ENCODE data around the gene RBPJL. TPM values are rescaled to one million over a fixed set of nuclear protein-coding genes. Genes with fewer than 3 reads are reported as not detected.

The RBPJL gene
- polyA plus RNA-seq, 1 experiment: not detected

DNA sequence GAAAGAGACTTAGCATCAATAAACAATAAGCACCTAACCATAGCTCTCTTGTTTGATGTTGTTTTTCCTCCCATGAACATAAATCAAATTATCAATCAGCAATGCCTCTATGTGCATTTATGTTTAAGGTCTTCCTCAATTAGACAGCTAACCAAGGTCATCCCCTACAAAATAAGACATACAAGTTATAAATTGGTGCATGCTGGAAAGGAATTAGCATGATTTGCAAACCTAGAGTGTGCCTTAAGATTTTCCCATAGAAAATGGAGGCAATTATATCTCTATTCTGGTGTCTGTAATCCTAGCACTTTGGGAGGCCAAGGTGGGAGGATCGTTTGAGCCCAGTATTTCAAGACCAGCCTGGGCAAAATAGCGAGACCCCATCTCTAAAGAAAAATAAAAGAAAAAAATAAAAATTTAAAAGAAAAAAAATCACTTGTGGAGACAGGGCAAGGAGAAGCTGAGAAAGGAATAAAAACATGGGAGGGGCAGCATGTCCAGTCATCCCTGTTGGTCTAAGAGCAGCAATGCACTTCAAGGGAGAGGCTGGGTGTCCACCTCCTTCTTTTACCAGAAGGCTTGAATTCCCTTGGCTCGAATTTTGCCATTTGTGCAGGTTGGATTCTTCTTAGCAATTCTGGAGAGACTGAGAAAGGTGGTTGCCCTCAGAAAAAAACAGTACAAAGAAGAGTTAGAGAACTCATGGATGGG lies 42.9 kb upstream of the RBPJL start:
- H3K4me3 ChIP-seq (ENCODE audit: low read depth, low read length): no peak overlapping the region
- TF ChIP-seq, protein P1, sequence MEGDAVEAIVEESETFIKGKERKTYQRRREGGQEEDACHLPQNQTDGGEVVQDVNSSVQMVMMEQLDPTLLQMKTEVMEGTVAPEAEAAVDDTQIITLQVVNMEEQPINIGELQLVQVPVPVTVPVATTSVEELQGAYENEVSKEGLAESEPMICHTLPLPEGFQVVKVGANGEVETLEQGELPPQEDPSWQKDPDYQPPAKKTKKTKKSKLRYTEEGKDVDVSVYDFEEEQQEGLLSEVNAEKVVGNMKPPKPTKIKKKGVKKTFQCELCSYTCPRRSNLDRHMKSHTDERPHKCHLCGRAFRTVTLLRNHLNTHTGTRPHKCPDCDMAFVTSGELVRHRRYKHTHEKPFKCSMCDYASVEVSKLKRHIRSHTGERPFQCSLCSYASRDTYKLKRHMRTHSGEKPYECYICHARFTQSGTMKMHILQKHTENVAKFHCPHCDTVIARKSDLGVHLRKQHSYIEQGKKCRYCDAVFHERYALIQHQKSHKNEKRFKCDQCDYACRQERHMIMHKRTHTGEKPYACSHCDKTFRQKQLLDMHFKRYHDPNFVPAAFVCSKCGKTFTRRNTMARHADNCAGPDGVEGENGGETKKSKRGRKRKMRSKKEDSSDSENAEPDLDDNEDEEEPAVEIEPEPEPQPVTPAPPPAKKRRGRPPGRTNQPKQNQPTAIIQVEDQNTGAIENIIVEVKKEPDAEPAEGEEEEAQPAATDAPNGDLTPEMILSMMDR (IDR thresholded peaks at IDR 0.05; ENCODE audit: insufficient read depth, low read depth, low read length): no peak
- no peaks in the 10 kb centered on the region for H3K36me3 ChIP-seq (ENCODE audit: control insufficient read depth, insufficient read depth, low read length)
- peaks cover 6% of the 10 kb centered on the region for H3K27me3 ChIP-seq (ENCODE audit: control insufficient read depth, insufficient read depth, low read length)
- no peak for DNase-seq (ENCODE audit: low read depth)
- ChIA-PET CTCF (interaction anchor here (2.2 kb wide), 1 partner anchor 10 kb away, joined by 5 read pairs; the partner anchor contains the start of gene SLPI), POLR2A (no interaction called here)

GRCh38 chr20:45266977-45267376 lies 39.7 kb upstream of the RBPJL start:
- peaks cover 3% of the 10 kb centered on the region for H3K27me3 ChIP-seq (ENCODE audit: control insufficient read depth, insufficient read depth, low read length)
- DNase-seq (ENCODE audit: low read depth): no peak
- no peak overlapping the region for H3K4me3 ChIP-seq (ENCODE audit: low read depth, low read length)
- TF ChIP-seq, protein P1 (IDR thresholded peaks at IDR 0.05; ENCODE audit: insufficient read depth, low read depth, low read length): no peak
- CTCF ChIA-PET: interaction anchor here (1.1 kb wide), 1 partner anchor 27 kb away, joined by 3 read pairs; no protein-coding TSS in a partner anchor
- no peaks in the 10 kb centered on the region for H3K36me3 ChIP-seq (ENCODE audit: control insufficient read depth, insufficient read depth, low read length)
- POLR2A ChIA-PET: no interaction called here

DNA sequence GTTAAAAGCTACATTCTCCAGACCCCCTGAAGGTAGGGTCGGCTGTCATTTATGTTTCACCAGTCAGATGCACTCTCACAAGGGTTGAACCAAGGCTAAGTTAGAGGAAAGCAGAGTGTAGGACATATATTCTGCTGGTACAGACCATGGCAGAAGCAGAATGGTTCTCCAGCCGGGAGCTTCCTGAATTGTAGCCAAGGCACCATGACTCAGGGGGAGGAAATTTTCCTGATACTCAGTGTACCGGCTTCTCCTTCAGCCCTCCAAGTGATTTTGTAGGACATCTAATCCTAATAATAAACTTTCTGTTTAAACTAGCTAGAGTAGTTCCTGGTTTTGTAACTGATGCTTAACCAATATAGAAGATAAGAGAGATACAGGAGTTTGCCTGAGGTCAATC lies 38.1 kb upstream of the RBPJL start:
- ChIA-PET POLR2A (no interaction called here), CTCF (interaction anchor here (0.7 kb wide), 1 partner anchor 25 kb away, joined by 3 read pairs; no protein-coding TSS in a partner anchor)
- Histone ChIP-seq H3K27me3 (ENCODE audit: control insufficient read depth, insufficient read depth, low read length) (peaks cover 3% of the 10 kb centered on the region), H3K36me3 (ENCODE audit: control insufficient read depth, insufficient read depth, low read length) (no peaks in the 10 kb centered on the region), H3K4me3 (ENCODE audit: low read depth, low read length) (no peak overlapping the region)
- no peak for DNase-seq (ENCODE audit: low read depth)
- TF ChIP-seq, protein P1 (IDR thresholded peaks at IDR 0.05; ENCODE audit: insufficient read depth, low read depth, low read length): no peak

DNA sequence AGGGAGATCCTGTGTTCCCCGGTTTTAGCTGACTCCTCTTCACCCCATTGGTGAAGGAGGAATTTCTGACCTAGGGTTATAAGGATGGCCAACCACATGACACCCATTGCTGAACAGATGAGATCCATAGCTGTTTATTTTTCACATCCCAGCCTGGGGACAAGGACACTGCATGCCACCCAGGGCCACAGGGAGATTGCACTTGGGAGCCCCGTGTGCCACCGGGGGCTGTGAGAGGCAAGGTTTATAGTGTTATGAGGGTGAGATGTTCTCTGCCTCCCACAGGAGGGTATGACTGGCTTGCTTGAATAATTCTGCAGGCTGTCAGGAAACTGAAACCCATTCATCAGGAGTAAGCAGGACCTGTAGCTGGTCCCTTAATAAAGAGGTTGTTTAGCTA lies 37.6 kb upstream of the RBPJL start:
- no peaks in the 10 kb centered on the region for H3K36me3 ChIP-seq (ENCODE audit: control insufficient read depth, insufficient read depth, low read length)
- TF ChIP-seq, protein P1 (IDR thresholded peaks at IDR 0.05; ENCODE audit: insufficient read depth, low read depth, low read length): no peak
- no peak for DNase-seq (ENCODE audit: low read depth)
- POLR2A ChIA-PET: no interaction called here
- no peak overlapping the region for H3K4me3 ChIP-seq (ENCODE audit: low read depth, low read length)
- CTCF ChIA-PET: interaction anchor here (0.7 kb wide), 1 partner anchor 24 kb away, joined by 3 read pairs; no protein-coding TSS in a partner anchor
- H3K27me3 ChIP-seq (ENCODE audit: control insufficient read depth, insufficient read depth, low read length): peaks cover 4% of the 10 kb centered on the region

DNA sequence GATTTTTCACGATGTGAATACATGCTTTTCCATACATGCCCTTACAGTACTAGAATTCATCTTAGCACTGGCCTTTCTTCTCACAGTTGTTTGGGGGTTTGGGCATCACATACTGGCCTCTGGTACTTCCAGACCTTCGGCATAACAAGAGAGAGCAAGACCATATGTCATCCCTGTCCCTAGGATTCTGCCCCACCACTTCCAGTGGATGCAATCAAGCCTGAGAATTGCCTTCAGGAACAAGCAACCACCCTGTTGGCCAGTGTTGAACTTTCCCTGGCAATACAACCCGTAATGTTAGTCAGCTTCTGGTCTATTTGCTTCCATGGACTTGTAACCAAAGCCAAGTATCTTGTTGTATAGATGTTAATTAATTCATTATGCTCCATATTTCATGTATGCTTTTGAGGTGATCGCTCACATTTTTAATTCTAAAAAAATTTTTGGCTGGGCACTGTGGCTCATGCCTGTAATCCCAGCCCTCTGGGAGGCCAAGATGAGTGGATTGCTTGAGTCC lies 36.8 kb upstream of the RBPJL start:
- H3K27me3 ChIP-seq (ENCODE audit: control insufficient read depth, insufficient read depth, low read length): peaks cover 5% of the 10 kb centered on the region
- ChIA-PET CTCF (no interaction called here), POLR2A (no interaction called here)
- TF ChIP-seq, protein P1 (IDR thresholded peaks at IDR 0.05; ENCODE audit: insufficient read depth, low read depth, low read length): no peak
- H3K4me3 ChIP-seq (ENCODE audit: low read depth, low read length): no peak overlapping the region
- no peaks in the 10 kb centered on the region for H3K36me3 ChIP-seq (ENCODE audit: control insufficient read depth, insufficient read depth, low read length)
- DNase-seq (ENCODE audit: low read depth): no peak

Measured in BJ (cell line).